Posterior cingulate gyrus (tissue), 11 donors: ENCODE data around the gene CCDC90B.

ENCODE experiments used
- DNase-seq, 10 donors: peaks; one replicate each; pipeline versions ENCODE4 v3.0.0 to v3.0.0-alpha.2; 2020 to 2021; ENCODE audit warnings: mixed read lengths in 3 of 10
- intact Hi-C: fragments of 100-400 bp; cut with DNase I; formaldehyde crosslinking; loops from one replicate; pipeline ENCODE4 v1.15.1; 2023

The CCDC90B gene

DNA sequence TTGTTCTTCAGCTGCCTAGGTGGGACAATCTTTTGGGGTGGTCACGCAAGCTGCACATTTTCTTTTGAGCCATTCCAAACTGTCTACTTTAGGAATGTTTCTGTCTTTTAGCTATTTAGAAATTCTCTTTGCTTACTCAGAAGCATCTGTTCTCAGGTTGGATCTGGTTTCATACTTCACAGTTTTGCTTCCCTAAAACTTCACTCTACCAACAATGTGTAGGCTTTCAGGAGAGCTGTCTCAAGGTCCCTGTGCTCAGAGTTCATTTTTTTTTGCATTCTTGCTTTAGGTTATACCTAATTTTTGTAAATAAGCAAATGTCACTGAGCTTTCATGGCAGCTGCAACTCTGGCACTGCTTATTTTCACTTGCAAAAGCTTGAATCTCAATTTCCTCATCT lies 36.7 kb downstream of the CCDC90B start:
- intact Hi-C loops = no loop called here
- no peak for DNase-seq

DNA sequence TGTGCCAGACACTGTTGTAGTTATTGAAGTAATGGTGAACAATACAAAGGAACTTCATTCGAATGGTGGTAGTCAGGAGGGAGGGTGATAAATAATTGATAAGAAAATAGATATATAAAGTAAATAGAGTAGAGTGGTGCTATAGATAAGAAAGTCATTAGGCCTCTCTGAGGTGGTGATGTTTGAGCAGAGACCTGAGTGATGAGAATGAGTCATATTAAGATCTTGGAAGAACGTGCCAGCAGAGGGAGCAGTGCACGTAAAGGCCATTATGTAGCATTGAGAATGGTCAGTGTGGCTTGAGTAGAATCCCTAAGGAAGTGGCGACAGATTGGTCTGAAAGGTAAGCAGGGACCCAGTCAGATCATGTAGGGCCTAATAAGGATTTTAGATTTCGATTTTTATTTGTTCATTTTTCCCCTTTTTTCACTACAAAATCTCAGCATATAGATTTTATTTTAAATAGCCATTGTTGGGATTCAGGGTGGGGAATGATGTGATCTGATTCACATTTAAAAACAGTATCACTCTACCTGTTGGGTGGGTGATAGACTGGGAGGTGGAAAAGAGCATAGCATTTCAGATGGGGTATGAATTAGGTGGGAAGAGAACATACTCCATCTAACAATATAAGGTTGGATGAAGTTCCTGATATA lies 44.7 kb downstream of the CCDC90B start:
- intact Hi-C loops = no loop called here
- peak in 1 of 10 donors; percentile 23 for DNase-seq

DNA sequence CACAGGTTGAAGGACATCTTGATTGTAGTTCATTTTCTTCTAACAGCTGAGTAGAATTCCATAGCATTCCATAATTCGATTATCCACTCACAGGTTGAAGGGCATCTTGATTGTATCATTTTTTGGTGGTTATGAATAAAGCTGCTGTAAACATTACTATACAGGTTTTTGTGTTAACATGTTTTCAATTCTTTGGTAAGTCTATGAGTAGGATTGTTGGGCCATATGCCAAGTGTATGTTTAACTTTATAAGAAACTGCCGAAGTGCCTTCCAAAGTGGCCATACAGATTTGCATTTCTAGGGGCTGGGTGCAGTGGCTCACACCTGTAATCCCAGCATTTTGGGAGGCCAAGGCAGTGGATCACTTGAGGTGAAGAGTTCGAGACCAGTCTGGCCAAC lies 48.1 kb downstream of the CCDC90B start:
- no peak for DNase-seq
- intact Hi-C loops = no loop called here

DNA sequence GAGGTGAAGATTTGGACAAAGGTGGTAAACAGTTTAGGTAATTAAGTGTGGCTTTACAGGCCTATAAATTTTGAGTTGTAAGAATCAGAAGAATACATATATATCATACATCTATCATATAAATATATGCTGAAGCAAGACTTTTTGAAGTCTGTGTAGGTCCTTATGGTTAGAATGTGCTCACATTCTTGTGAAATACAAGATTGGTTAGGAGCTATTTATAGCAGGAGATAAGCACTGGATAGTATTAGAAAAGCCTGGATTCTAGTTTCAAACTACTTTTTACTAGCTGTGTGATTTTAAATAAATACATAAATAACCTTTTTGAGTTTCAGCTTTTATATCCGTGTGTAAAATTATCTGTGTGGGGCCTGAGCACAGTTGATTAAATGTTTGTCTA lies 50.3 kb downstream of the CCDC90B start:
- intact Hi-C loops = no loop called here
- DNase-seq = no peak

DNA sequence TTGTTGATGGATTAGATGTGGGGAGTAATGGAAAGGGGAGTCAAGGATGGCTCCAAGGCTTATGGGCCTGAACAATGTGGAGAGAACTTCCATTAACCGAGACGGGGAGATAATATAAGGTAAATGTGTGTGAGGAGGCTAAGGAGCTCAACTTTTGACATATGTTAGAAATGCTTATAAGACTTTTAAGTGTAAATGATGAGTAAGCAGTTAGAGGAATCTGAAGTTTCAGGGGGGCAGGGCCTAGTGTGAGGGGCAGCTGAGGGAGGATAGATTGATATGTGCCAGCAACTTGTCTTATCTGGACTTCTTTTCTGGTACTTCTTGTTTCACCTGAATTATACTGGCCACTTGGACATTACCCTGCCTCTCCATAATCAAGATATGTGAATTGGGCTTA lies 62.7 kb downstream of the CCDC90B start:
- no peak for DNase-seq
- intact Hi-C loops = no loop called here

DNA sequence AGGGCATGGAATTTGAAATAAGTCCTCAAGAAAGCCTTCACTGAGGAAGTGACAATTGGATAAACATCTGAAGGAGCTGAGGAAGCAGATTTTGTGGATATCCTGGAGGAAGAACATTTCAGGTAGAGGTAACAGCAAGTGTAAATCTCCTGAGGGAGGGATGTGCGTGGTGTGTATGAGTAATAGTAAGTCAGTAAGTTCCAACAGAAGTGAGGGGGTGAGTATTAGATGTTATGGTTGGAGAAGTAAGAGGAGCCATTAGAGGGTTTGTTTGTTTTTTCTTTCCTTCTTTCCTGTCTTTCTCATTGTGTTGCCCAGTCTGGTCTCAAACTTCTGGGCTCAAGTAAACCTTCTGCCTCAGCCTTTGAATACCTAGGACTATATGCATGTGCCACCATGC lies 63.7 kb downstream of the CCDC90B start:
- intact Hi-C loops = no loop called here

DNA sequence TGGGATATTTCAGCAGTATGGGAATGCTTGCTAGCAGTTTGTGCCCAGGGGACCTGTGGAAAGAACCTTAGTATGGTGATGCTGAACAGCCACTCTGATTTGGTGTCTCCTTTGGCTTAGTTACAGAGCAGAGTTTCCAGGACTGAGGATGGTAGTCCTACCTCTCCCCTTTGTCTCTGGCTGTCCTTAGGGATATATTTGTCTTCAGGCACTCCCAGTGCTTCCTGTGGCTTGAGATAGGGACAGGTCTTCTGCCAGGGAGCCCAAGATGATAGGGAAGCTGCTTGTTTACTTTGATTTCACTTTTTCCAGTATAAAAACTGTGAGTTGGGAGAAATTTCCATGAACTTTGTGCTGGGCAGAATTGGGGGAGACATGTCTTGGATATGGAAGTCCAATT lies 64.5 kb downstream of the CCDC90B start:
- intact Hi-C loops = no loop called here

More for the DNA sequence above, 63.7 kb downstream of the CCDC90B start:
- no peak for DNase-seq

DNA sequence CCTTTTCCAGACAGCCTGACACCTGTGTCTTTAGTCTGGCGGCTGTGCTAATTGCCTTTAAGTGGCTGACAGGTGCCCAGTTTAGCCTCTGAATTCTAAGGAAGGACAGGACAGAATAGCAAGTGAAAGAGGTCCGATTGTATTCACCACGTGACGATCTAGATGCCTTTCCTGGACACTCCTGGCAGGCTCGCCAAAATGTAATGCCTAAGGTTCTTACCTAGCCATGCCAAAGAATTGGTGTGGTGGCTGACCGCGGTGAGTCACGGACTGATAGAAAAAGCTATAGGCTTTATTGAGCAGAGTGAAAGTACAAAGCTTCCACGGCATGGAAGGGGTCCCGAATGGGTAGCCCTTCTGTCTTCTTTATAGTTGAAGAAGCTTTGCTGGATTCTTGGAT lies 65.9 kb downstream of the CCDC90B start:
- intact Hi-C loops = no loop called here

More for the DNA sequence above, 64.5 kb downstream of the CCDC90B start:
- no peak for DNase-seq

DNA sequence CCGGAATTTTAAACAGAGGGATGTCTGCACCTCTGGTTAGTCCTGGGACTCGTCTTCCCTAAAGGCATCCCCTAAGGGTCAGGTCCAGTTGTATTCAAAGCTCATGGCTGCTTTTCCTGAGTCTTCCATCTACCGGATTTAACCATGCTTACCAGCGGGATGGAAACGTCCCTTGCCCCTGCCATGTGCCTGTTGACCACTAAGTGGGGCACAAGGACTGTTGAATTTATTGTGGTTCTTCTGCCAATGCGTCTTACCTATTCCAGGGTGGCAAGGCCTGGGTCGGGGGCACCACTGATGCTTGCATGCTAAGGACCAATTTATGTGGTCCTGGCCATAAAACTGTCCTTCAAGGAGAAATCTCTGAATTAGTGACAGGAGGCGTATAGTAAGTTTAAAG lies 67.1 kb downstream of the CCDC90B start:
- intact Hi-C loops = no loop called here
- no peak for DNase-seq

More for the DNA sequence above, 65.9 kb downstream of the CCDC90B start:
- no peak for DNase-seq
